ENCODE measurements around the gene GORASP2. TPM values are rescaled to one million over a fixed set of nuclear protein-coding genes. Genes with fewer than 3 reads are reported as not detected.
A peak's percentile ranks its signal among the peaks of the same experiment; 100 is the strongest.

GORASP2 gene
- total and polyA plus RNA-seq, 4 donors: 34.9 to 77.1 (median 56.8) TPM

DNA sequence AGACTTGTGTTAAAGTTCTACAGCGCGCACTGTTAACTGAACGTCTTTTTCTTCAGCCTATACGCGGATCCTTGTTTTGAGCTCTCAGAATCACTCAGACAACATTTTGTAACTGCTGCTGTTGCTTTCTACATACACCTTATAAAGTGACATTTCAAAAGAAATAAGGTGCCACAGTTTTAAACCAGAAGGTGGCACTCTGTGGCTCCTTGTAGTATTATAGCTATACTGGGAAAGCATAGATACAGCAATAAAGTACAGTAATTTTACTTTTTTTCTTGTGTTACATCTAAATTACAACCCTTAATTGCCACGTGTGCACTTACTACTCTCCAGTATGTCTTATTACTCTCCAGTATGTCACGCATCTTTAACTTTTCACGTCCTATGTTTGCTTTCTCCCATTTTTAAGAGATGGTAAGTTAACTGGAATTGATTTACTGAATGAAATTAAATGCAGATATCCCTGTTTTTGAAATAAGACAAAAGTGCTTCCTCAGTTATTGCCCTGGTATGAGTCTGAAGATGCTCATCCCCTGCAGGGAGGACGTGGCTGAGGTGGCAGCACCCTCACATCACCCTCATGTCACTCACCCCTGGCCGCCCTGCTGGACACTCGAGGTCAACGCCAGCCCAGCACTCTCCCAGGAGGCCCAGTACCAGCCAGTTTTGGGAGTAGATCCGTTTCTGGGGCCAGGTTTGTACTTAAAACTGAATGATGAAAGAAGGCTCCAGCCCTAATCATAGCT lies 37.8 kb downstream of the GORASP2 start:
- ATAC-seq (ENCODE audit: low FRiP score): peak; percentile 24
- intact Hi-C loops (cut with DNase I): no loop called here
- no peak for DNase-seq
- no peaks in the 10 kb centered on the region for H3K4me1 ChIP-seq (ENCODE audit: control insufficient read depth in 1 of 2, insufficient read depth in 2 of 2, low read length in 2 of 2)
- WGBS, 2 donors: 71 to 73% methylated on average over 13 of the region's 13 CpGs
- no peaks in the 10 kb centered on the region for H3K9me3 ChIP-seq (ENCODE audit: control insufficient read depth, low read length)
- no peak overlapping the region for H3K27ac ChIP-seq (ENCODE audit: low read depth in 1 of 2, low read length in 2 of 2)
- H3K4me3 ChIP-seq (ENCODE audit: low read length in 2 of 2): no peak overlapping the region
- no peaks in the 10 kb centered on the region for H3K27me3 ChIP-seq (ENCODE audit: control insufficient read depth in 1 of 2, insufficient read depth in 2 of 2, low read length in 1 of 2)
- peaks cover 2 to 6% of the 10 kb centered on the region in 2 donors for H3K36me3 ChIP-seq (ENCODE audit: control insufficient read depth in 1 of 2, insufficient read depth in 2 of 2, low read length in 1 of 2)

GRCh38 chr2:170967553-170967952 lies 38.5 kb downstream of the GORASP2 start:
- ATAC-seq (ENCODE audit: low FRiP score) (no peak), DNase-seq (no peak)
- intact Hi-C loops (cut with DNase I): no loop called here
- H3K27ac ChIP-seq (ENCODE audit: low read depth in 1 of 2, low read length in 2 of 2): no peak overlapping the region
- no peaks in the 10 kb centered on the region for H3K4me1 ChIP-seq (ENCODE audit: control insufficient read depth in 1 of 2, insufficient read depth in 2 of 2, low read length in 2 of 2)
- no peak overlapping the region for H3K4me3 ChIP-seq (ENCODE audit: low read length in 2 of 2)
- peaks cover 2 to 5% of the 10 kb centered on the region in 2 donors for H3K36me3 ChIP-seq (ENCODE audit: control insufficient read depth in 1 of 2, insufficient read depth in 2 of 2, low read length in 1 of 2)
- H3K9me3 ChIP-seq (ENCODE audit: control insufficient read depth, low read length): no peaks in the 10 kb centered on the region
- WGBS, 2 donors: 25 to 34% methylated on average over 5 of the region's 5 CpGs
- no peaks in the 10 kb centered on the region for H3K27me3 ChIP-seq (ENCODE audit: control insufficient read depth in 1 of 2, insufficient read depth in 2 of 2, low read length in 1 of 2)

DNA sequence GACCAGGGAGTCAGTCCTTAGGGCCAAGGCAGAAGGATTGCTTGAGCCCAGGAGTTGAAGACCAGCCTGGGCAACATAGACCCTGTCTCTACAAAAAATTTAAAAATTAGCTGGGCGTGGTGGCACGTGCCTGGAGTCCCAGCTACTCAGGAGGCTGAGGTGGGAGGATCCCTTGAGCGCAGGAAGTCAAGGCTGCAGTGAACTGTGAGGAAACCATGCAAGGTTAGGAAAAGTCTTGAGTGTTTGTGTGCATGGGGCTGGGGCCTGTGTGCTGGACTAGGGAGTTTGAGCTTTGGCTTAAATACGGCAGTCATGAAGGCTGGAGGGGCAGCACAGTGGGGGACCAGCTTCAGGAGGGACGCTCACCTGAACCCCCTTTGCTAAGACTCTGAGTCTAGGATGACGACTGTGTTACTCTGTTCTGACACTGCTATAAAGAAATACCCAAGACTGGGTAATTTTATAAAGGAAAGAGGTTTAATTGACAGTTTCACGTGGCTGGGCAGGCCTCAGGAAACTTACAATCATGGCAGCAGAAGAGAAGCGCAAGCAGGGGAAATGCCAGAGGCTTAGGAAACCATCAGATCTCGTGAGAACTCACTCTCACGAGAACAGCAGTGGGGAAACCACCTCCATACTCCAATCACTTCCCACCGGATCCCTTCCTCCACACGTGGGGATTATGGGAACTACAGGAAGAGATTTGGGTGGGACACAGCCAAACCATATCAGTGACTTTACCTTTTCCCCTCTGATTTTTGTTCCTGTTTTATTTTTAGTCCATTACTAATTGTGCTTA lies 39.4 kb downstream of the GORASP2 start:
- Histone ChIP-seq H3K4me3 (ENCODE audit: low read length in 2 of 2) (no peak overlapping the region), H3K27me3 (ENCODE audit: control insufficient read depth in 1 of 2, insufficient read depth in 2 of 2, low read length in 1 of 2) (no peaks in the 10 kb centered on the region), H3K9me3 (ENCODE audit: control insufficient read depth, low read length) (no peaks in the 10 kb centered on the region), H3K27ac (ENCODE audit: low read depth in 1 of 2, low read length in 2 of 2) (no peak overlapping the region), H3K36me3 (ENCODE audit: control insufficient read depth in 1 of 2, insufficient read depth in 2 of 2, low read length in 1 of 2) (peaks cover under 1 to 5% of the 10 kb centered on the region in 2 donors), H3K4me1 (ENCODE audit: control insufficient read depth in 1 of 2, insufficient read depth in 2 of 2, low read length in 2 of 2) (no peaks in the 10 kb centered on the region)
- DNase-seq (no peak), ATAC-seq (ENCODE audit: low FRiP score) (no peak)
- intact Hi-C loops (cut with DNase I): no loop called here
- 76 to 80% methylated on average over 12 of the region's 12 CpGs for WGBS, 2 donors

GRCh38 chr2:170969030-170969429 lies 40.0 kb downstream of the GORASP2 start:
- intact Hi-C loops (cut with DNase I): no loop called here

GRCh38 chr2:170969872-170970496 lies 40.9 kb downstream of the GORASP2 start:
- Histone ChIP-seq H3K9me3 (ENCODE audit: control insufficient read depth, low read length) (no peaks in the 10 kb centered on the region), H3K4me3 (ENCODE audit: low read length in 2 of 2) (no peak overlapping the region), H3K36me3 (ENCODE audit: control insufficient read depth in 1 of 2, insufficient read depth in 2 of 2, low read length in 1 of 2) (peaks cover 0 to 5% of the 10 kb centered on the region in 2 donors), H3K27me3 (ENCODE audit: control insufficient read depth in 1 of 2, insufficient read depth in 2 of 2, low read length in 1 of 2) (no peaks in the 10 kb centered on the region), H3K27ac (ENCODE audit: low read depth in 1 of 2, low read length in 2 of 2) (no peak overlapping the region), H3K4me1 (ENCODE audit: control insufficient read depth in 1 of 2, insufficient read depth in 2 of 2, low read length in 2 of 2) (no peaks in the 10 kb centered on the region)
- no peak for DNase-seq
- 68% methylated on average over 10 of the region's 10 CpGs for WGBS, 2 donors
- intact Hi-C loops (cut with DNase I): loop anchor here in 1 of 2 donors (5.0 kb wide), 2 partner anchors 192 to 462 kb away; partner anchors contain the start of genes DCAF17, METTL8 and TLK1
- ATAC-seq (ENCODE audit: low FRiP score): no peak

More at GRCh38 chr2:170969030-170969429, 40.0 kb downstream of the GORASP2 start:
- ATAC-seq (ENCODE audit: low FRiP score) (no peak), DNase-seq (no peak)
- no peaks in the 10 kb centered on the region for H3K9me3 ChIP-seq (ENCODE audit: control insufficient read depth, low read length)
- no peak overlapping the region for H3K27ac ChIP-seq (ENCODE audit: low read depth in 1 of 2, low read length in 2 of 2)
- 81 to 86% methylated on average over 2 of the region's 2 CpGs for WGBS, 2 donors
- no peaks in the 10 kb centered on the region for H3K27me3 ChIP-seq (ENCODE audit: control insufficient read depth in 1 of 2, insufficient read depth in 2 of 2, low read length in 1 of 2)
- H3K4me1 ChIP-seq (ENCODE audit: control insufficient read depth in 1 of 2, insufficient read depth in 2 of 2, low read length in 2 of 2): no peaks in the 10 kb centered on the region
- H3K4me3 ChIP-seq (ENCODE audit: low read length in 2 of 2): no peak overlapping the region
- peaks cover 0 to 5% of the 10 kb centered on the region in 2 donors for H3K36me3 ChIP-seq (ENCODE audit: control insufficient read depth in 1 of 2, insufficient read depth in 2 of 2, low read length in 1 of 2)

DNA sequence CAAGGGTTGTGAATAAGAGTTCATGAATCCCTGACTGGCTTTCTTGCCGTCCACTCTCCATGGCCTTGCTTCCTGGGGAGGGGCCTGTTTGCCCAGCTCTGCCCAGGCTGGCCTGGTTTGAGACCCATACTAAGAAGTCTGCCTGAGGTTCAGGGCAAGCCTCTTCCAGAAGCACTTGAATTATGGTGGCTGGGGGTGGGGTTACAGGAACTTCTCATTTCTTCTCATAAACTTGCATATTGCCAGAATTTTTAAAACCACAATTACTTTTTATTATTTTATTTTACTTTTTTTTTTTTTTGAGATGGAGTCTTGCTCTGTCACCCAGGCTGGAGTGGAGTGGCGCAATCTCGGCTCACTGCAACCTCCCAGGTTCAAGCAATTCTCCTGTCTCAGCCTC lies 42.0 kb downstream of the GORASP2 start:
- intact Hi-C loops (cut with DNase I): loop anchor here in 1 of 2 donors (5.0 kb wide), 2 partner anchors 191 to 461 kb away; partner anchors contain the start of genes DCAF17, METTL8 and TLK1
- H3K4me1 ChIP-seq (ENCODE audit: control insufficient read depth in 1 of 2, insufficient read depth in 2 of 2, low read length in 2 of 2): no peaks in the 10 kb centered on the region
- DNase-seq (no peak), ATAC-seq (ENCODE audit: low FRiP score) (no peak)
- H3K36me3 ChIP-seq (ENCODE audit: control insufficient read depth in 1 of 2, insufficient read depth in 2 of 2, low read length in 1 of 2): no peaks in the 10 kb centered on the region
- no peak overlapping the region for H3K4me3 ChIP-seq (ENCODE audit: low read length in 2 of 2)
- WGBS, 2 donors: 80 to 82% methylated on average over 3 of the region's 3 CpGs
- H3K27ac ChIP-seq (ENCODE audit: low read depth in 1 of 2, low read length in 2 of 2): no peak overlapping the region
- H3K9me3 ChIP-seq (ENCODE audit: control insufficient read depth, low read length): no peaks in the 10 kb centered on the region
- no peaks in the 10 kb centered on the region for H3K27me3 ChIP-seq (ENCODE audit: control insufficient read depth in 1 of 2, insufficient read depth in 2 of 2, low read length in 1 of 2)

- DNase-seq (no peak), ATAC-seq (ENCODE audit: low FRiP score) (no peak)
- no peaks in the 10 kb centered on the region for H3K36me3 ChIP-seq (ENCODE audit: control insufficient read depth in 1 of 2, insufficient read depth in 2 of 2, low read length in 1 of 2)
- H3K27ac ChIP-seq (ENCODE audit: low read depth in 1 of 2, low read length in 2 of 2): no peak overlapping the region
- 37 to 42% methylated on average over 20 of the region's 20 CpGs for WGBS, 2 donors
- H3K9me3 ChIP-seq (ENCODE audit: control insufficient read depth, low read length): no peaks in the 10 kb centered on the region
- no peak overlapping the region for H3K4me3 ChIP-seq (ENCODE audit: low read length in 2 of 2)
- H3K27me3 ChIP-seq (ENCODE audit: control insufficient read depth in 1 of 2, insufficient read depth in 2 of 2, low read length in 1 of 2): no peaks in the 10 kb centered on the region
- intact Hi-C loops (cut with DNase I): loop anchor here in 1 of 2 donors (1.0 to 5.0 kb wide), 3 partner anchors 190 to 460 kb away; partner anchors contain the start of genes DCAF17, METTL8 and TLK1
- no peaks in the 10 kb centered on the region for H3K4me1 ChIP-seq (ENCODE audit: control insufficient read depth in 1 of 2, insufficient read depth in 2 of 2, low read length in 2 of 2)
These were observed 43.5 kb downstream of the GORASP2 start for GRCh38 chr2:170972296-170973224.

DNA sequence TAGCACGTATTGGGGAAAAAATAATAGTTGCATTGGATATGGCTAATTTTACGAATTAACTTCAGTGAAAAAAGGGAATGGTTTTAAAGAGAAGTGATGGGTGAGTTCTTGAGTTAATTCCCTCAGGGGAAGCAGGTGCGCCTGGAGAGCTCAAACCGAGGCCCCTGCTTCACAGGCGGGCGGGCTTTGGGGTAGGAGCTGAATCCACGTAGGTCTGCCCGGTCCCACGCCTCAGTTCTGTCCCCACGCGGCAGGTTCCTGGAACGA lies 44.1 kb downstream of the GORASP2 start:
- no peaks in the 10 kb centered on the region for H3K36me3 ChIP-seq (ENCODE audit: control insufficient read depth in 1 of 2, insufficient read depth in 2 of 2, low read length in 1 of 2)
- intact Hi-C loops (cut with DNase I): loop anchor here in 1 of 2 donors (1.0 to 5.0 kb wide), 3 partner anchors 189 to 459 kb away; partner anchors contain the start of genes DCAF17, METTL8 and TLK1
- H3K27me3 ChIP-seq (ENCODE audit: control insufficient read depth in 1 of 2, insufficient read depth in 2 of 2, low read length in 1 of 2): no peaks in the 10 kb centered on the region
- H3K27ac ChIP-seq (ENCODE audit: low read depth in 1 of 2, low read length in 2 of 2): no peak overlapping the region
- H3K9me3 ChIP-seq (ENCODE audit: control insufficient read depth, low read length): no peaks in the 10 kb centered on the region
- ATAC-seq (ENCODE audit: low FRiP score) (no peak), DNase-seq (no peak)
- H3K4me3 ChIP-seq (ENCODE audit: low read length in 2 of 2): no peak overlapping the region
- H3K4me1 ChIP-seq (ENCODE audit: control insufficient read depth in 1 of 2, insufficient read depth in 2 of 2, low read length in 2 of 2): no peaks in the 10 kb centered on the region
- whole genome bisulfite sequencing, 2 donors: 4% methylated on average over 12 of the region's 12 CpGs
